RWPE2 (cell line): Measurements from ENCODE around the gene NUTM2D.
A peak's percentile ranks its signal among the peaks of the same experiment; 100 is the strongest.
"Not testable (repeated sequence)": the region's sequence is repeated elsewhere in the genome, so short reads cannot be mapped to it uniquely, and the experiment has no call there.

ENCODE experiments used
- ATAC-seq: fragments of 200-7000 bp; cut with Tn5 transposase; 3 replicates; pipeline ENCODE4 v1.9.1; 2021; ENCODE audit warnings: low read depth
- DNase-seq: peaks from one replicate; pipeline ENCODE4 v3.0.0-alpha.2; 2020; ENCODE audit warnings: low spot score
- H3K27ac ChIP-seq: fragments of 450-650 bp; 2 replicates; pipeline ENCODE4 v1.5.1; 2017; ENCODE audit warnings: mild to moderate bottlenecking; ENCODE audit not compliant: poor library complexity, severe bottlenecking
- H3K27me3 ChIP-seq: fragments of 250-450 bp; sonication (Bioruptor Pico); 2 replicates; pipeline ENCODE4 v1.5.1; 2021; ENCODE audit warnings: mild to moderate bottlenecking, moderate library complexity; ENCODE audit not compliant: insufficient read depth, poor library complexity, severe bottlenecking
- H3K36me3 ChIP-seq: fragments of 250-450 bp; sonication (Bioruptor Pico); 2 replicates; pipeline ENCODE4 v1.5.1; 2020; ENCODE audit warnings: low read depth, mild to moderate bottlenecking, moderate library complexity
- H3K4me1 ChIP-seq: fragments of 250-450 bp; sonication (Bioruptor Pico); 2 replicates; pipeline ENCODE4 v1.5.1; 2021; ENCODE audit warnings: mild to moderate bottlenecking, moderate library complexity; ENCODE audit not compliant: insufficient read depth, poor library complexity, severe bottlenecking
- H3K4me3 ChIP-seq: fragments of 250-450 bp; sonication (Bioruptor Pico); 2 replicates; pipeline ENCODE4 v1.5.1; 2021; ENCODE audit warnings: mild to moderate bottlenecking, moderate library complexity; ENCODE audit not compliant: severe bottlenecking
- H3K9me3 ChIP-seq: fragments of 250-450 bp; sonication (Bioruptor Pico); 2 replicates; pipeline ENCODE4 v1.5.1; 2021; ENCODE audit warnings: mild to moderate bottlenecking, moderate library complexity; ENCODE audit not compliant: severe bottlenecking
- TF ChIP-seq, protein P1 (sequence below): fragments of 450-650 bp; IDR thresholded peaks from one replicate; pipeline ENCODE4 v1.5.1; 2017; ENCODE audit warnings: mild to moderate bottlenecking, moderate library complexity; ENCODE audit not compliant: poor library complexity, severe bottlenecking

NUTM2D gene

GRCh38 chr10:87340411-87340810 is 17.1 kb upstream of the NUTM2D start:
- H3K27me3 ChIP-seq, H3K4me1 ChIP-seq, H3K4me3 ChIP-seq, ATAC-seq, DNase-seq, H3K36me3 ChIP-seq, H3K9me3 ChIP-seq, H3K27ac ChIP-seq: not testable (repeated sequence)

GRCh38 chr10:87341546-87342142 is 15.9 kb upstream of the NUTM2D start:
- ATAC-seq, H3K27me3 ChIP-seq, H3K4me1 ChIP-seq, H3K9me3 ChIP-seq, H3K36me3 ChIP-seq, DNase-seq: not testable (repeated sequence)
- Histone ChIP-seq H3K4me3 (peak overlapping the region; percentile 49), H3K27ac (peak overlapping the region; percentile 72)

DNA sequence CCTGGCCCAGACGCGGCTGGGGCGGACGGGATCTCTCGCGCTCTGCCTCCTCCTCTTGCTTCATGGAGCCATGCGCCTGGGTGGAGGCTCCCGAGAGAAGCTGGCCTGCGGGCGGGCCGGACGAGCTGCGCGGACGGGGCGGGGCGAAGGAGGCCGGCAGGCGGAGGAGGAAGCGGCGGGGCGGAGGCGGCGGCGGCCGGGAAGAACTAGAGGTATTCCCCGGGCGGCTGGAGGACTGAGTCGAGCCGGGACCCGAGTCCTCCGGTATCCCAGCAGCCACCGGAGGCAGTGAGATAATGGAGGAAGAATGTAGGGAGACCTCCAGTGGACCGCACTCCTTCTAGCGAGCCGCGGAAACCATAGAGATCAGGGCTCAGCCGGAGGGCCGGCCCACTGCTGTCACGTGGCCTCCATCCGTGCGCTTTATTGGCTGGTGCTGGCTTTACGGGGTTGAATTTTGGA is 15.3 kb upstream of the NUTM2D start:
- ATAC-seq = peak; percentile 88
- H3K27me3 ChIP-seq, H3K4me1 ChIP-seq, H3K36me3 ChIP-seq, H3K9me3 ChIP-seq: not testable (repeated sequence)
- H3K27ac ChIP-seq = peak overlapping the region; percentile 72
- peak overlapping the region; percentile 49 for H3K4me3 ChIP-seq
- DNase-seq = peak; percentile 84

GRCh38 chr10:87342711-87343258 is 14.8 kb upstream of the NUTM2D start:
- not testable (repeated sequence) for H3K9me3 ChIP-seq, H3K27me3 ChIP-seq, H3K36me3 ChIP-seq, H3K4me1 ChIP-seq
- peak; percentile 65 for DNase-seq
- peak overlapping the region; percentile 49 for H3K4me3 ChIP-seq
- H3K27ac ChIP-seq = peak overlapping the region; percentile 72
- ATAC-seq = peak; percentile 84
- TF ChIP-seq, protein P1, sequence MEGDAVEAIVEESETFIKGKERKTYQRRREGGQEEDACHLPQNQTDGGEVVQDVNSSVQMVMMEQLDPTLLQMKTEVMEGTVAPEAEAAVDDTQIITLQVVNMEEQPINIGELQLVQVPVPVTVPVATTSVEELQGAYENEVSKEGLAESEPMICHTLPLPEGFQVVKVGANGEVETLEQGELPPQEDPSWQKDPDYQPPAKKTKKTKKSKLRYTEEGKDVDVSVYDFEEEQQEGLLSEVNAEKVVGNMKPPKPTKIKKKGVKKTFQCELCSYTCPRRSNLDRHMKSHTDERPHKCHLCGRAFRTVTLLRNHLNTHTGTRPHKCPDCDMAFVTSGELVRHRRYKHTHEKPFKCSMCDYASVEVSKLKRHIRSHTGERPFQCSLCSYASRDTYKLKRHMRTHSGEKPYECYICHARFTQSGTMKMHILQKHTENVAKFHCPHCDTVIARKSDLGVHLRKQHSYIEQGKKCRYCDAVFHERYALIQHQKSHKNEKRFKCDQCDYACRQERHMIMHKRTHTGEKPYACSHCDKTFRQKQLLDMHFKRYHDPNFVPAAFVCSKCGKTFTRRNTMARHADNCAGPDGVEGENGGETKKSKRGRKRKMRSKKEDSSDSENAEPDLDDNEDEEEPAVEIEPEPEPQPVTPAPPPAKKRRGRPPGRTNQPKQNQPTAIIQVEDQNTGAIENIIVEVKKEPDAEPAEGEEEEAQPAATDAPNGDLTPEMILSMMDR = peak; percentile 41

GRCh38 chr10:87345743-87346142 is 11.8 kb upstream of the NUTM2D start:
- not testable (repeated sequence) for DNase-seq, H3K9me3 ChIP-seq, ATAC-seq, H3K4me3 ChIP-seq, H3K27me3 ChIP-seq, H3K27ac ChIP-seq, H3K4me1 ChIP-seq, H3K36me3 ChIP-seq

DNA sequence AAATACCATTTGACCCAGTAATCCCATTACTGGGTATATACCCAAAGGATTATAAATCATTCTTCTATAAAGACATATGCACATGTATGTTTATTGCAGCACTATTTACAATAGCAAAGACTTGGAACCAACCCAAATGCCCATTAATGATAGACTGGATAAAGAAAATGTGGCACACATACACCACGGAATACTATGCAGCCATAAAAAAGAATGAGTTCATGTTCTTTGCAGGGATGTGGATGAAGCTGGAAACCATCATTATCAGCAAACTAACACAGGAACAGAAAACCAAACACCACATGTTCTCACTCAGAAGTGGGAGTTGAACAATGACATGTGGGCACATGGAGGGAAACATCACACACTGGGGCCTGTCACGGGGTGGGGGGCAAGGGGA is 7.4 kb upstream of the NUTM2D start:
- H3K27me3 ChIP-seq, H3K4me1 ChIP-seq, H3K4me3 ChIP-seq, DNase-seq, H3K36me3 ChIP-seq, H3K27ac ChIP-seq, H3K9me3 ChIP-seq, ATAC-seq: not testable (repeated sequence)

- not testable (repeated sequence) for ATAC-seq, H3K36me3 ChIP-seq, H3K9me3 ChIP-seq, H3K4me3 ChIP-seq, H3K27me3 ChIP-seq, H3K4me1 ChIP-seq, H3K27ac ChIP-seq, DNase-seq
Measured at GRCh38 chr10:87352825-87353224, 4.7 kb upstream of the NUTM2D start.

- DNase-seq, H3K27ac ChIP-seq, H3K27me3 ChIP-seq, ATAC-seq, H3K4me3 ChIP-seq, H3K9me3 ChIP-seq, H3K36me3 ChIP-seq, H3K4me1 ChIP-seq: not testable (repeated sequence)
Measured at GRCh38 chr10:87355110-87355509, 2.4 kb upstream of the NUTM2D start.

GRCh38 chr10:87358159-87358558 is 615 bp downstream of the NUTM2D start:
- not testable (repeated sequence) for ATAC-seq, H3K4me3 ChIP-seq, H3K36me3 ChIP-seq, H3K4me1 ChIP-seq, H3K27ac ChIP-seq, DNase-seq, H3K9me3 ChIP-seq, H3K27me3 ChIP-seq

DNA sequence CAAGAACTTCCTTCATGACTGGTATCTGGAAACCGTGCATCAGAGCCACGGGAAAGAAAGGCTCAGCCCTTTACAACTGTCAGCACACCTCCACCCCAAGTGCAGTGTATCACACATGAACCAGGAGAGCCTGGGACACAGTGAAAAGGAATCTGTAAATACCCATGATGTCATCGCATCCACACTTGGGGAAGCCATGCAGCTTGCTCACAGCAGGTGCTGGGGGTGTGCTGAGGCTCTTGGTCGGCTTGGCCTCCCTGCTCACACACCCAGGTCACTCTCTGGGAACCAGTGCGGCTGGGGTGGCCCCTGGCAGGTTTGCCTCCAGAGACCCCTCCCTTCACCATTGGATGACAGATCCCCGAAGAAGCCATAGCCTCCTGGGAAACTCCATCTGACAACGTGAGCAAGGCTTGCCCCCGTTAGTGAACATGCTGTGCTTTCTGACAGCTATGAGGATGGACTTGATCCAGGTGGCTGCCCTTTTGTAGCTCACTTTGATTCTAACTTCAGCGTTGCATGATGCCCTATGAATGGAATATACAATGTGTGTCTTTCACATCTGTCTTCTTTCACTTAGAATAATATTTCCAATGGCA is 12.1 kb downstream of the NUTM2D start:
- H3K4me3 ChIP-seq, H3K36me3 ChIP-seq, H3K9me3 ChIP-seq, H3K4me1 ChIP-seq, ATAC-seq, DNase-seq, H3K27ac ChIP-seq, H3K27me3 ChIP-seq: not testable (repeated sequence)
